LNCAP (cell line): ENCODE results near the gene MASP1.

Experiments
- TF ChIP-seq, protein P1 (sequence below): fragments of 450-650 bp; IDR thresholded peaks from 2 replicates; pipeline ENCODE4 v1.5.1; 2017; ENCODE audit warnings: mild to moderate bottlenecking

MASP1 gene

DNA sequence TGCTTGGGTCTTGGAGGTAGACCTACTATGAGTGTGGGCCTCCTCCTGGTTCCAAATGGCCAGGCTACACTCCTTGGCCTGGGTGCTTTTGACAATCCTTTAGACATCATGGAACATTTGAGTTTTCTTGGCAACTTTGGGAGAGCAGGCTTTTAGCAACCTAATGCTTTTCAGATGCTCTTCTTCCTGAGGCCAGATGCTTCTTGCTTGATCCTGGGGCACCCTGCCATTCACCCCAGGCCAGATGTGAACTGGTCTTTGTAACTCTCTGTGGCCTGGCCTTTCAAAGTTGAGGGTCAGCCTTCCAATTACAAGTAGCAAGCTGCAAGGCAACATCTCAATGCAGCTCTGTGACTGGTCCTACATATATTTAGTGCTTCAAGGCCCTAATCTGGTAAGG is 53.8 kb downstream of the MASP1 start:
- TF ChIP-seq, protein P1, sequence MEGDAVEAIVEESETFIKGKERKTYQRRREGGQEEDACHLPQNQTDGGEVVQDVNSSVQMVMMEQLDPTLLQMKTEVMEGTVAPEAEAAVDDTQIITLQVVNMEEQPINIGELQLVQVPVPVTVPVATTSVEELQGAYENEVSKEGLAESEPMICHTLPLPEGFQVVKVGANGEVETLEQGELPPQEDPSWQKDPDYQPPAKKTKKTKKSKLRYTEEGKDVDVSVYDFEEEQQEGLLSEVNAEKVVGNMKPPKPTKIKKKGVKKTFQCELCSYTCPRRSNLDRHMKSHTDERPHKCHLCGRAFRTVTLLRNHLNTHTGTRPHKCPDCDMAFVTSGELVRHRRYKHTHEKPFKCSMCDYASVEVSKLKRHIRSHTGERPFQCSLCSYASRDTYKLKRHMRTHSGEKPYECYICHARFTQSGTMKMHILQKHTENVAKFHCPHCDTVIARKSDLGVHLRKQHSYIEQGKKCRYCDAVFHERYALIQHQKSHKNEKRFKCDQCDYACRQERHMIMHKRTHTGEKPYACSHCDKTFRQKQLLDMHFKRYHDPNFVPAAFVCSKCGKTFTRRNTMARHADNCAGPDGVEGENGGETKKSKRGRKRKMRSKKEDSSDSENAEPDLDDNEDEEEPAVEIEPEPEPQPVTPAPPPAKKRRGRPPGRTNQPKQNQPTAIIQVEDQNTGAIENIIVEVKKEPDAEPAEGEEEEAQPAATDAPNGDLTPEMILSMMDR: no peak

DNA sequence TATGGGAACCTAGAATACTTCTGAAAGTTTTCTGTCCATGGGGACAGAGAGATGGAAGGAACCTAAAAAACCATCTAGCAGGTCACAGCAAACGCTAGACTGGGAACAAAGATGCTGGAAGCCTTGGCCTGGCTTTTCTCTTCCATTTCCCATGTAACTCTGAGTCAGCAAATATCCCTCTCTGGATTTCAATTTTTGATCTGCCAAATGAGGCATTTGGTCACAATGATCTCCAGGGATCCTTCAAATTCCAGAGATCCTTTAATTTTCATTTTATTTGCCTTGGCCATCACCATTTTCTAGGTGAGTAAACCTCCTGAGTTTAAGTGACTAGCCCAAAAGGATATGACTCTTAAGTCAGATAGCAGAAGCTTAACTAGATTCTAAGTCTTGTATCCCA is 54.6 kb downstream of the MASP1 start:
- TF ChIP-seq, protein P1: no peak

DNA sequence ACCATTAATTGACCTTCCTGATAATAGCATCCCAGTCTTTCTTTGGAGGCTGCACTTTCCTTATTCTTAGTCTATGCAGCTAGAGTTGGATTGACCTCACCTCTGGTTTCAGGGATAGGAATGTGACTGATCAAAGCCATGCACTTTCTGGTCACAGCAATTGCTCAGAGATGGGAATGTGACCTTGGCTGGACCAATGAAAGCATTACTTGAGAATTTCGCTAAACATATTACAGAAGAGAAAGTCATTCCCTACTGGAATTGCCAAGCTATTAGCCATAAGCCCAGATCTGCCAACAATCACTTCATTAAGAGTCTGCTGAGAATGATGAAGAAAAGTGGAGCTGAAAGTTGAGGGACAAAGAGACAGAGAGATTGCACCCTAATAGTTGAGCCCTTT is 61.5 kb downstream of the MASP1 start:
- TF ChIP-seq, protein P1: no peak

DNA sequence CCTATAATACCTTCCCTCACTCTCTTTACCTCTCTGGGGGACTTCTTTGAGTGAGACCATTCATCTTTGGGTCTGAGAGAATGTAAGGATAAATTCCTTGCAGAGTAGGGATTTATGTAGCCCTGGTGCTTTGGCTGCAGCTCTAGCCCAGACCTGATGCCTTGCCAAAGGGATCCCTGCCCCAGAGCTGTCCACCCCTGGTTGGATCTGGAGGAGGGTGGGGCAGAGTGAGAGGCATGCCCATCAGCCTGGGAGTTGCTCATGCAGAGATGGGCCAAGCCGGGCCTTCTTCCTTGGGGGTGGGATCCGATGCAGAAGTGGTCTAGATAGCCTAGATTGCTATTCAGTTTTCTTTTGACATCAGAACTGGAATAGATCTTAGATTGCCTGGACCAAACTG is 62.8 kb downstream of the MASP1 start:
- TF ChIP-seq, protein P1: no peak

DNA sequence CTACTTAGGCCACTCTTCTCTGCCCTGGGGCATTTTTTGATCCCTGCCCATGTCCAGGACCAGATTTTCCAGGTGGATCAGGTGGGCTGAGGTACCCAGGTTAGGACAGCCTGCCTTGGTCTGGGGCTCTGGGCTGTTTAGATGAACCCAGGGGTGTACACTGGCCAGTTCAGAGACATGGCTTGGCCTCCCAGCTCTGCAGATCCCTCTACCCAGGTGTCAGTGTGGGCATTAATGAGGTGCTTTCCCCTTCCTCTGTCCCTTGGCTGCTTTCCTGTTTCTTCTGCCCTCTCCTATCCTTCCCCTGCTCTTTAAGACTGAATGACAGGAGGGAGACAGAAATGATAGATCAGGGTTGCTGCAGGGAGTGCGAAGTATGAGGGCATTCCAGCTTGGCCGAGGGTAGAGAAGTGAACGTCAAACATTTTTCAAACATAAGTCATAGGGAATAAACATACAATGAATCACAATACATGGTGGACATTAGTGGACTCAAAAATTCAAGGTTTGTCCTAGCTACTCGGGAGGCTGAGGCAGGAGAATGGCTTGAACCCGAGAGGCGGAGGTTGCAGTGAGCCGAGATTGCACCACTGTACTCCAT is 63.8 kb downstream of the MASP1 start:
- TF ChIP-seq, protein P1: no peak

DNA sequence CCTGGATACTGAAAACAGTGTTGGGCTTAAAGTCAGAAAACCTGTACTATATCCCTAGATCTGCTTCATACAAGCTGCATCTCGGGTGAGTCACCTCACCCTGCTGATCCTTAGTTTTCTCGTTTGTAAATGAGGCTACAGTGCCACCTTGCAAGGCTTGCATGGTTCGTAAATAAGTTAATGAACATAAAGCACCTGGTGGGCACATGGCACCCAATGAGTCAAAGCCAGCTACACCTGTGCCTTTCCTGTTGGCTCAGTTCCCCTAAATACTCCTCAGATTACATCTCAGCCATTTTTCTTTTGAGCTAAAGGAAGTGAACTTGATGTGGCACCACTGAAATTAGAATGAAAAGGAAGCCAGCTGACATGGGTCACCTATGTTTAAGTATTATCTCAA is 67.7 kb downstream of the MASP1 start:
- TF ChIP-seq, protein P1: no peak

DNA sequence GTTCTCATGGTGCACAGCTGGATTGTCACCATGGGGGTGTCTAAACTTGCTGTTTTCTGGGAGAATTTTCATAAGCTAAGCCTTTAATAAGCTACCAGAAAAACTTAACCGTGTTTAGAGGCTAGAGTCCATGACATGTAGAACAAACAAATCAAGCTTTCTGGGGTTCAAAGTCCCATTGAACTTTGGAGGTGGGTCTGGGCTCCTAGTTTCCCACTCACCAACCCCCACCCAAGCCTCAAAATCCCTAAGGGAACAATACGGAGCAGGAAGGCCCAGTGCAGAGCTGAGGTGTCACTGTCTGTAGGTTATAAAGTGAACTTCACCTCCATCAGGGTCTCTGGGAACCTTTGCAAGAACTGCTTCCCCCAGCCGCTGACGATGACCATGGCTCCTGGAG is 68.7 kb downstream of the MASP1 start:
- TF ChIP-seq, protein P1: no peak

DNA sequence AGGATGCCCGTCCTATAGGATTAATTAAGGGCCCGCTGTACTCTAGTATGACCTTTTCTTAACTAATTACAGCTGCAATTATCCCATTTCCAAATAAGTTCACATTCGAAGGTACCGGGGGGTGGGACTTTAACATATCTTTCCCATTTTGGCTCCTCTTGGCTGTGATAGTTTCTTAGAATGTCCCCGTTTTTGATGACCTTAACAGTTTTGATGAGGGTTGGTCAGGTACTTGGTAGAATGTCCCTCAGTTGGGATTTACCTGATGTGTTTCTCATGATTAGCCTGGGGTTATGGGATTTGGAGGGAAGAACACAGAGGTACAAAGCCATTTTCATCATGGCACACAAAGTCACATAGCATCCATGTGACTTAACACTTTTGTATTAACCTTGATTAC is 76.1 kb downstream of the MASP1 start:
- TF ChIP-seq, protein P1: no peak
